CD4-positive, CD25-positive, alpha-beta regulatory T cell (primary cell): ENCODE data around the gene TTC31. TPM values are rescaled to one million over a fixed set of nuclear protein-coding genes. Genes with fewer than 3 reads are reported as not detected.

Source experiments
- ATAC-seq, 2 donors: fragments of 150-1000 bp; cut with Tn5 transposase; one replicate each; pipeline ENCODE4 v1.10.0; 2021; ENCODE audit warnings: low read depth in 2 of 2, moderate number of reproducible peaks in 2 of 2, moderate library complexity in 1 of 2
- DNase-seq, 3 donors: peaks; one replicate each; pipeline versions ENCODE4 v3.0.0 to v3.0.0-alpha.2; 2012 to 2022; ENCODE audit warnings: mixed read lengths in 1 of 3
- H3K27ac ChIP-seq: one replicate; pipeline ENCODE4 v1.7.0; 2013; ENCODE audit warnings: mild to moderate bottlenecking, low read length; ENCODE audit not compliant: insufficient read depth, poor library complexity, severe bottlenecking
- H3K27me3 ChIP-seq: one replicate; pipeline ENCODE4 v1.7.0; 2013; ENCODE audit warnings: low read length; ENCODE audit not compliant: control insufficient read depth, insufficient read depth
- H3K36me3 ChIP-seq: one replicate; pipeline ENCODE4 v1.7.0; 2013; ENCODE audit warnings: mild to moderate bottlenecking, low read length, moderate library complexity; ENCODE audit not compliant: control insufficient read depth, insufficient read depth
- H3K4me1 ChIP-seq: 2 replicates; pipeline ENCODE4 v1.7.0; 2013; ENCODE audit warnings: mild to moderate bottlenecking, low read length; ENCODE audit not compliant: insufficient read depth, control insufficient read depth, poor library complexity, severe bottlenecking
- H3K4me3 ChIP-seq: one replicate; pipeline ENCODE4 v1.7.0; 2013; ENCODE audit warnings: low read depth, mild to moderate bottlenecking, low read length, moderate library complexity
- H3K9me3 ChIP-seq, 2 experiments: 1 replicate in 1 of 2; 2 replicates in 1 of 2; pipeline ENCODE4 v1.7.0; 2013; ENCODE audit warnings: low read length in 2 of 2, mild to moderate bottlenecking in 1 of 2, moderate library complexity in 1 of 2; ENCODE audit not compliant: control insufficient read depth in 2 of 2
- H3K27ac Mint-ChIP-seq, 3 donors: one replicate each; pipeline ENCODE4 v1.8.0; 2020 to 2022; ENCODE audit warnings: mild to moderate bottlenecking in 3 of 3, mixed read lengths in 3 of 3, moderate library complexity in 2 of 3
- H3K27me3 Mint-ChIP-seq: one replicate; pipeline ENCODE4 v1.8.0; 2022; ENCODE audit warnings: mild to moderate bottlenecking, mixed read lengths
- H3K36me3 Mint-ChIP-seq: one replicate; pipeline ENCODE4 v1.8.0; 2020; ENCODE audit warnings: mixed read lengths
- H3K4me1 Mint-ChIP-seq, 4 donors: one replicate each; pipeline ENCODE4 v1.8.0; 2020 to 2022; ENCODE audit warnings: mixed read lengths in 4 of 4, mild to moderate bottlenecking in 1 of 4
- H3K4me3 Mint-ChIP-seq, 4 donors: one replicate each; pipeline ENCODE4 v1.8.0; 2020 to 2022; ENCODE audit warnings: mild to moderate bottlenecking in 4 of 4, mixed read lengths in 4 of 4, moderate library complexity in 3 of 4
- H3K9me3 Mint-ChIP-seq, 7 donors: one replicate each; pipeline ENCODE4 v1.8.0; 2020 to 2022; ENCODE audit warnings: mixed read lengths in 7 of 7, mild to moderate bottlenecking in 3 of 7, moderate library complexity in 2 of 7
- polyA plus RNA-seq, 4 donors: library from polyadenylated mRNA; unstranded; fragments of 300-500 nt; fragmentation: Illumina TruSeq; gene quantifications; one replicate each; pipeline ENCODE4 v1.2.3, GENCODE V29; 2021
- total RNA-seq: library from RNA; stranded (reverse); gene quantifications from one replicate; pipeline ENCODE4 v1.2.3, GENCODE V29; 2022

TTC31 gene
- total and polyA plus RNA-seq, 5 donors from 2014 or later = 21.7 to 38.7 (median 23.4) TPM

GRCh38 chr2:74524005-74524404 is 41.1 kb downstream of the TTC31 start:
- ATAC-seq (no peak), DNase-seq (no peak)
- Mint-ChIP-seq H3K27me3 (peaks cover 36% of the 10 kb centered on the region), H3K36me3 (peaks cover 27% of the 10 kb centered on the region), H3K9me3 (peaks cover 0 to 1% (median 0%) of the 10 kb centered on the region in 7 donors), H3K4me1 (peaks cover 0 to 29% (median 12%) of the 10 kb centered on the region in 4 donors), H3K27ac (no peak overlapping the region), H3K4me3 (no peak overlapping the region)
- Histone ChIP-seq H3K27ac (no peak overlapping the region), H3K4me1 (peaks cover 5% of the 10 kb centered on the region), H3K36me3 (peaks cover 23% of the 10 kb centered on the region), H3K9me3 (no peaks in the 10 kb centered on the region), H3K27me3 (peaks cover 13% of the 10 kb centered on the region), H3K4me3 (no peak overlapping the region)

GRCh38 chr2:74524955-74525716 is 42.3 kb downstream of the TTC31 start:
- Histone ChIP-seq H3K36me3 (peaks cover 23% of the 10 kb centered on the region), H3K27me3 (peaks cover 3% of the 10 kb centered on the region), H3K4me1 (peaks cover 10% of the 10 kb centered on the region), H3K9me3 (no peaks in the 10 kb centered on the region), H3K27ac (no peak overlapping the region), H3K4me3 (no peak overlapping the region)
- ATAC-seq = no peak
- no peak overlapping the region for H3K27ac Mint-ChIP-seq
- DNase-seq = no peak
- H3K9me3 Mint-ChIP-seq = peaks cover 0 to 1% (median 0%) of the 10 kb centered on the region in 7 donors
- peaks cover 24% of the 10 kb centered on the region for H3K27me3 Mint-ChIP-seq
- H3K4me1 Mint-ChIP-seq = peaks cover 0 to 31% (median 14%) of the 10 kb centered on the region in 4 donors
- peaks cover 27% of the 10 kb centered on the region for H3K36me3 Mint-ChIP-seq
- peak overlapping the region in 1 of 4 donors; percentile 5 for H3K4me3 Mint-ChIP-seq

- Mint-ChIP-seq H3K4me3 (peak within 1 kb of the TSS in 3 of 4 donors; percentile 29 to 87 (median 81)), H3K9me3 (no peaks in the 10 kb centered on the region), H3K27me3 (peaks cover 20% of the 10 kb centered on the region), H3K27ac (peak within 1 kb of the TSS in 2 of 3 donors; percentile 32 to 52), H3K36me3 (peaks cover 27% of the 10 kb centered on the region), H3K4me1 (peaks cover 0 to 37% (median 17%) of the 10 kb centered on the region in 4 donors)
- peaks cover 18% of the 10 kb centered on the region for H3K4me1 ChIP-seq
- peaks cover 23% of the 10 kb centered on the region for H3K36me3 ChIP-seq
- no peak for ATAC-seq
- no peaks in the 10 kb centered on the region for H3K9me3 ChIP-seq
- H3K27ac ChIP-seq = no peak within 1 kb of the TSS
- H3K4me3 ChIP-seq = no peak within 1 kb of the TSS
- peak in 2 of 3 donors; percentile 40 to 66 for DNase-seq
- no peaks in the 10 kb centered on the region for H3K27me3 ChIP-seq
Observed at GRCh38 chr2:74525717-74526648, 43.1 kb downstream of the TTC31 start, which contains the start of gene DQX1. TSS of gene DQX1 (minus strand) at chr2:74526231. CDS start at chr2:74525729, 502 bp downstream.

- no peaks in the 10 kb centered on the region for H3K27me3 ChIP-seq
- H3K27me3 Mint-ChIP-seq = peaks cover 13% of the 10 kb centered on the region
- DNase-seq = no peak
- ATAC-seq = no peak
- no peak overlapping the region for H3K27ac Mint-ChIP-seq
- peaks cover 0 to 44% (median 23%) of the 10 kb centered on the region in 4 donors for H3K4me1 Mint-ChIP-seq
- no peak overlapping the region for H3K4me3 ChIP-seq
- H3K9me3 Mint-ChIP-seq = no peaks in the 10 kb centered on the region
- H3K4me3 Mint-ChIP-seq = peak overlapping the region in 3 of 4 donors; percentile 29 to 87 (median 81)
- no peaks in the 10 kb centered on the region for H3K9me3 ChIP-seq
- no peak overlapping the region for H3K27ac ChIP-seq
- peaks cover 26% of the 10 kb centered on the region for H3K4me1 ChIP-seq
- H3K36me3 ChIP-seq = peaks cover 23% of the 10 kb centered on the region
- peaks cover 27% of the 10 kb centered on the region for H3K36me3 Mint-ChIP-seq
Observed at GRCh38 chr2:74526649-74527230, 43.9 kb downstream of the TTC31 start.

- peak overlapping the region; percentile 92 to 95 (median 94) for H3K27ac Mint-ChIP-seq
- H3K4me3 ChIP-seq = no peak overlapping the region
- peaks cover 7 to 51% (median 30%) of the 10 kb centered on the region in 4 donors for H3K4me1 Mint-ChIP-seq
- no peaks in the 10 kb centered on the region for H3K27me3 ChIP-seq
- peaks cover 23% of the 10 kb centered on the region for H3K36me3 ChIP-seq
- H3K9me3 Mint-ChIP-seq = no peaks in the 10 kb centered on the region
- peaks cover 3% of the 10 kb centered on the region for H3K27me3 Mint-ChIP-seq
- peaks cover 27% of the 10 kb centered on the region for H3K4me1 ChIP-seq
- peak overlapping the region; percentile 87 to 96 (median 94) for H3K4me3 Mint-ChIP-seq
- peaks cover 33% of the 10 kb centered on the region for H3K36me3 Mint-ChIP-seq
- no peak for DNase-seq
- ATAC-seq = no peak
- no peaks in the 10 kb centered on the region for H3K9me3 ChIP-seq
- no peak overlapping the region for H3K27ac ChIP-seq
Observed at GRCh38 chr2:74527741-74528140, 44.9 kb downstream of the TTC31 start.

- Histone ChIP-seq H3K9me3 (no peaks in the 10 kb centered on the region), H3K36me3 (peaks cover 23% of the 10 kb centered on the region), H3K4me3 (peak overlapping the region; percentile 69), H3K4me1 (peaks cover 27% of the 10 kb centered on the region), H3K27ac (peak overlapping the region; percentile 89), H3K27me3 (no peaks in the 10 kb centered on the region)
- ATAC-seq (peak; percentile 1 to 2), DNase-seq (no peak)
- Mint-ChIP-seq H3K36me3 (peaks cover 37% of the 10 kb centered on the region), H3K27ac (peak overlapping the region; percentile 92 to 95 (median 94)), H3K9me3 (no peaks in the 10 kb centered on the region), H3K4me1 (peaks cover 7 to 51% (median 30%) of the 10 kb centered on the region in 4 donors), H3K4me3 (peak overlapping the region; percentile 87 to 96 (median 94)), H3K27me3 (no peaks in the 10 kb centered on the region)
Observed at GRCh38 chr2:74528600-74529356, 45.9 kb downstream of the TTC31 start.
